Measurements from ENCODE around the gene STAT3. TPM values are rescaled to one million over a fixed set of nuclear protein-coding genes. Genes with fewer than 3 reads are reported as not detected.

STAT3 gene
- total and polyA plus RNA-seq, 2 experiments from 2014 or later, result 152 to 163 TPM

- H3K79me2 ChIP-seq, result peaks cover 12% of the 10 kb centered on the region
- peaks cover 10% of the 10 kb centered on the region for H3K4me1 ChIP-seq (ENCODE audit: insufficient read depth)
- WGBS (ENCODE audit: low lambda C conversion rate, missing lambda C conversion rate), result 40% methylated on average over 2 of the region's 2 CpGs
- peak; percentile 76 for DNase-seq (ENCODE audit: low spot score)
- H3K27ac ChIP-seq, result no peak overlapping the region
- TF ChIP-seq EZH2phosphoT487 (IDR thresholded peaks at IDR 0.05; ENCODE audit: low read depth, severe bottlenecking, unreplicated experiment), result no peak
- TF ChIP-seq CTCF (IDR thresholded peaks at IDR 0.05; ENCODE audit: poor library complexity), result no peak
- TF ChIP-seq EZH2 (IDR thresholded peaks at IDR 0.05; ENCODE audit: borderline replicate concordance), result no peak
- H3K4me3 ChIP-seq, result no peak overlapping the region
- H3K9me2 ChIP-seq (replicated peaks; ENCODE audit: insufficient read depth), result no peaks in the 10 kb centered on the region
- H3K36me3 ChIP-seq (replicated peaks; ENCODE audit: insufficient read depth, low read depth), result no peaks in the 10 kb centered on the region
- peaks cover 10% of the 10 kb centered on the region for H4K20me1 ChIP-seq (ENCODE audit: insufficient read depth, poor library complexity, severe bottlenecking)
- no peaks in the 10 kb centered on the region for H3K9me3 ChIP-seq (ENCODE audit: low read depth)
- H2AFZ ChIP-seq, result no peak overlapping the region
- H3K4me2 ChIP-seq, result no peak overlapping the region
- H3K27me3 ChIP-seq, result no peaks in the 10 kb centered on the region
Measured at GRCh38 chr17:42407289-42407836, 19.1 kb upstream of the STAT3 start.

- peaks cover 8% of the 10 kb centered on the region for H4K20me1 ChIP-seq (ENCODE audit: insufficient read depth, poor library complexity, severe bottlenecking)
- H3K4me2 ChIP-seq, result no peak overlapping the region
- DNase-seq (ENCODE audit: low spot score), result no peak
- no peak overlapping the region for H2AFZ ChIP-seq
- peaks cover 12% of the 10 kb centered on the region for H3K79me2 ChIP-seq
- no peaks in the 10 kb centered on the region for H3K27me3 ChIP-seq
- no peaks in the 10 kb centered on the region for H3K9me3 ChIP-seq (ENCODE audit: low read depth)
- no peak overlapping the region for H3K4me3 ChIP-seq
- no peak overlapping the region for H3K27ac ChIP-seq
- no peaks in the 10 kb centered on the region for H3K9me2 ChIP-seq (replicated peaks; ENCODE audit: insufficient read depth)
- TF ChIP-seq EZH2phosphoT487 (IDR thresholded peaks at IDR 0.05; ENCODE audit: low read depth, severe bottlenecking, unreplicated experiment), result no peak
- no peak for TF ChIP-seq CTCF (IDR thresholded peaks at IDR 0.05; ENCODE audit: poor library complexity)
- no peak for TF ChIP-seq EZH2 (IDR thresholded peaks at IDR 0.05; ENCODE audit: borderline replicate concordance)
- peaks cover 10% of the 10 kb centered on the region for H3K4me1 ChIP-seq (ENCODE audit: insufficient read depth)
- WGBS (ENCODE audit: low lambda C conversion rate, missing lambda C conversion rate), result 90% methylated on average over 5 of the region's 5 CpGs
- H3K36me3 ChIP-seq (replicated peaks; ENCODE audit: insufficient read depth, low read depth), result no peaks in the 10 kb centered on the region
Measured at GRCh38 chr17:42406615-42407288, 18.5 kb upstream of the STAT3 start.

GRCh38 chr17:42405963-42406495 is 17.8 kb upstream of the STAT3 start:
- no peaks in the 10 kb centered on the region for H3K9me3 ChIP-seq (ENCODE audit: low read depth)
- TF ChIP-seq EZH2phosphoT487 (IDR thresholded peaks at IDR 0.05; ENCODE audit: low read depth, severe bottlenecking, unreplicated experiment), result no peak
- TF ChIP-seq EZH2 (IDR thresholded peaks at IDR 0.05; ENCODE audit: borderline replicate concordance), result no peak
- TF ChIP-seq CTCF (IDR thresholded peaks at IDR 0.05; ENCODE audit: poor library complexity), result peak; percentile 89
- DNase-seq (ENCODE audit: low spot score), result peak; percentile 84
- no peak overlapping the region for H3K27ac ChIP-seq
- H3K4me3 ChIP-seq, result no peak overlapping the region
- no peaks in the 10 kb centered on the region for H3K9me2 ChIP-seq (replicated peaks; ENCODE audit: insufficient read depth)
- H3K27me3 ChIP-seq, result no peaks in the 10 kb centered on the region
- H3K79me2 ChIP-seq, result peaks cover 12% of the 10 kb centered on the region
- H2AFZ ChIP-seq, result no peak overlapping the region
- no peaks in the 10 kb centered on the region for H3K36me3 ChIP-seq (replicated peaks; ENCODE audit: insufficient read depth, low read depth)
- peaks cover 7% of the 10 kb centered on the region for H4K20me1 ChIP-seq (ENCODE audit: insufficient read depth, poor library complexity, severe bottlenecking)
- 51% methylated on average over 26 of the region's 26 CpGs for WGBS (ENCODE audit: low lambda C conversion rate, missing lambda C conversion rate)
- H3K4me1 ChIP-seq (ENCODE audit: insufficient read depth), result peaks cover 10% of the 10 kb centered on the region
- H3K4me2 ChIP-seq, result no peak overlapping the region

Measured in hepatocyte (in vitro differentiated cells).